ENCODE data around the gene CYFIP1. TPM values are rescaled to one million over a fixed set of nuclear protein-coding genes. Genes with fewer than 3 reads are reported as not detected.

The CYFIP1 gene
- total and polyA plus RNA-seq, 10 of the 15 experiments (the other 5 are each of a cell fraction or from before 2014, with no cell fraction given): 3.5 to 46.2 (median 28.3) TPM

DNA sequence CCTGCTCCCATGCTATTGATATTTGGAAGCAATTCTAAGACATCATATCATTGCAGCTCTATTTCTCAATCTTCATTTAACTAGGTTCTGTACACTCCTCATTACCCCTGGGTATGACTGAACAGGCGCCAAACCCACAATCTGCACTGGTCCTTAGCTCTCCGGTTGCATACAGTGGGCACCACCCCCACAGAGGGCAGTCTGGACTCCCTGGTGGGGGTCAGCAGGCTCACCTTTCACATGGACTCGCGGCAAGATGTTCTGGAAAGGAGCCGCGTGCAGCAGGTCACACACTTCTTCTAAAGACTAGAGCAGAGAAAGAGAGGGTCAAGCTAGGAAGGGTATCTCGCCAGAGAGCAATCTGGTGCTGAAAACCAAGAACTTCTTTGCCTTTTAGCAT, 105.2 kb downstream of the CYFIP1 start:
- BruUV-seq (replicated peaks): no TSS peak
- no peak for ATAC-seq
- SMC1A ChIA-PET (ENCODE audit: uncharacterized antibody, unreplicated experiment): no interaction called here
- Histone ChIP-seq H3K4me3 (no peak overlapping the region), H3K79me2 (ENCODE audit: control insufficient read depth, insufficient read depth, low read length) (no peaks in the 10 kb centered on the region), H4K20me1 (ENCODE audit: control insufficient read depth, insufficient read depth) (no peaks in the 10 kb centered on the region), H3K9me3 (replicated peaks; ENCODE audit: control insufficient read depth, insufficient read depth, low read length) (no peaks in the 10 kb centered on the region; the same call in 2 of the 3 replicates), H3K4me2 (ENCODE audit: control insufficient read depth, insufficient read depth) (no peak overlapping the region), H3K9ac (ENCODE audit: control insufficient read depth, insufficient read depth, low read length) (no peak overlapping the region), H3K36me3 (ENCODE audit: control insufficient read depth in 2 of 2, insufficient read depth in 2 of 2, low read length in 1 of 2) (peaks cover 4 to 29% of the 10 kb centered on the region in 2 experiments), H3K27ac (ENCODE audit: control insufficient read depth, insufficient read depth) (no peak overlapping the region), H2AFZ (ENCODE audit: control insufficient read depth, low read depth, low read length) (no peak overlapping the region), H3K4me1 (ENCODE audit: control insufficient read depth, insufficient read depth, low read length) (no peaks in the 10 kb centered on the region), H3K27me3 (replicated peaks in 1 of 2; ENCODE audit: control insufficient read depth in 2 of 2, insufficient read depth in 2 of 2, low read length in 1 of 2) (no peaks in the 10 kb centered on the region)
- CTCF ChIA-PET: no interaction called here
- in situ Hi-C loops (cut with MboI) (no loop called here), intact Hi-C loops (cut with micrococcal nuclease; ENCODE audit: unreplicated experiment) (no loop called here)
- DNase-seq (ENCODE audit: low read depth, low spot score): no peak
- POLR2A ChIA-PET: no interaction called here
- WGBS (ENCODE audit: insufficient coverage, insufficient replicate concordance, low lambda C conversion rate, missing lambda C conversion rate): 82% methylated on average over 7 of the region's 7 CpGs
- TF ChIP-seq TCF12 (IDR thresholded peaks at IDR 0.05; ENCODE audit: low read depth, low read length): no peak
- no peak for TF ChIP-seq NR2C1 (IDR thresholded peaks at IDR 0.05)
- TF ChIP-seq, protein P1, sequence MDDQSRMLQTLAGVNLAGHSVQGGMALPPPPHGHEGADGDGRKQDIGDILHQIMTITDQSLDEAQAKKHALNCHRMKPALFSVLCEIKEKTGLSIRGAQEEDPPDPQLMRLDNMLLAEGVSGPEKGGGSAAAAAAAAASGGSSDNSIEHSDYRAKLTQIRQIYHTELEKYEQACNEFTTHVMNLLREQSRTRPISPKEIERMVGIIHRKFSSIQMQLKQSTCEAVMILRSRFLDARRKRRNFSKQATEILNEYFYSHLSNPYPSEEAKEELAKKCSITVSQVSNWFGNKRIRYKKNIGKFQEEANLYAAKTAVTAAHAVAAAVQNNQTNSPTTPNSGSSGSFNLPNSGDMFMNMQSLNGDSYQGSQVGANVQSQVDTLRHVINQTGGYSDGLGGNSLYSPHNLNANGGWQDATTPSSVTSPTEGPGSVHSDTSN (IDR thresholded peaks at IDR 0.05; ENCODE audit: insufficient replicate concordance, low read depth, low read length): no peak
- TF ChIP-seq RELA (IDR thresholded peaks at IDR 0.05; ENCODE audit: borderline replicate concordance, partially characterized antibody): no peak
- no peak for TF ChIP-seq ZNF622 (IDR thresholded peaks at IDR 0.05)
- TF ChIP-seq, protein P2, sequence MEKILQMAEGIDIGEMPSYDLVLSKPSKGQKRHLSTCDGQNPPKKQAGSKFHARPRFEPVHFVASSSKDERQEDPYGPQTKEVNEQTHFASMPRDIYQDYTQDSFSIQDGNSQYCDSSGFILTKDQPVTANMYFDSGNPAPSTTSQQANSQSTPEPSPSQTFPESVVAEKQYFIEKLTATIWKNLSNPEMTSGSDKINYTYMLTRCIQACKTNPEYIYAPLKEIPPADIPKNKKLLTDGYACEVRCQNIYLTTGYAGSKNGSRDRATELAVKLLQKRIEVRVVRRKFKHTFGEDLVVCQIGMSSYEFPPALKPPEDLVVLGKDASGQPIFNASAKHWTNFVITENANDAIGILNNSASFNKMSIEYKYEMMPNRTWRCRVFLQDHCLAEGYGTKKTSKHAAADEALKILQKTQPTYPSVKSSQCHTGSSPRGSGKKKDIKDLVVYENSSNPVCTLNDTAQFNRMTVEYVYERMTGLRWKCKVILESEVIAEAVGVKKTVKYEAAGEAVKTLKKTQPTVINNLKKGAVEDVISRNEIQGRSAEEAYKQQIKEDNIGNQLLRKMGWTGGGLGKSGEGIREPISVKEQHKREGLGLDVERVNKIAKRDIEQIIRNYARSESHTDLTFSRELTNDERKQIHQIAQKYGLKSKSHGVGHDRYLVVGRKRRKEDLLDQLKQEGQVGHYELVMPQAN (conservative IDR thresholded peaks at IDR 0.05): no peak
- TF ChIP-seq FOXM1 (IDR thresholded peaks at IDR 0.05; ENCODE audit: low read depth, low read length): no peak
- no peak for FAIRE-seq
- RAD21 ChIA-PET (ENCODE audit: unreplicated experiment): no interaction called here

Data from GM12878 (cell line).